Measurements from ENCODE around the gene GABARAP.
A peak's percentile ranks its signal among the peaks of the same experiment; 100 is the strongest.
"Not testable (repeated sequence)": the region's sequence is repeated elsewhere in the genome, so short reads cannot be mapped to it uniquely, and the experiment has no call there.

Gene GABARAP

GRCh38 chr17:7246779-7247178 is 4.5 kb upstream of the GABARAP start:
- Histone ChIP-seq H3K9ac (ENCODE audit: low read depth, low read length) (no peak overlapping the region), H3K9me3 (ENCODE audit: control insufficient read depth, insufficient read depth, low read length) (no peaks in the 10 kb centered on the region)

GRCh38 chr17:7243838-7244237 is 1.6 kb upstream of the GABARAP start:
- H3K9me3 ChIP-seq (ENCODE audit: control insufficient read depth, insufficient read depth, low read length); H3K9ac ChIP-seq (ENCODE audit: low read depth, low read length); H3K27me3 ChIP-seq (ENCODE audit: control insufficient read depth, insufficient read depth, low read length); H3K4me3 ChIP-seq (ENCODE audit: low read depth, low read length); H3K4me1 ChIP-seq (ENCODE audit: control insufficient read depth, insufficient read depth, low read length): not testable (repeated sequence)
- peaks cover 14% of the 10 kb centered on the region for H3K36me3 ChIP-seq (ENCODE audit: control insufficient read depth, insufficient read depth, low read length)

More at GRCh38 chr17:7246779-7247178, 4.5 kb upstream of the GABARAP start:
- Histone ChIP-seq H3K27me3 (ENCODE audit: control insufficient read depth, insufficient read depth, low read length) (no peaks in the 10 kb centered on the region), H3K4me3 (ENCODE audit: low read depth, low read length) (no peak overlapping the region), H3K4me1 (ENCODE audit: control insufficient read depth, insufficient read depth, low read length) (peaks cover 3% of the 10 kb centered on the region), H3K36me3 (ENCODE audit: control insufficient read depth, insufficient read depth, low read length) (peaks cover 11% of the 10 kb centered on the region)

- H3K36me3 ChIP-seq (ENCODE audit: control insufficient read depth, insufficient read depth, low read length) = peaks cover 14% of the 10 kb centered on the region
- H3K4me1 ChIP-seq (ENCODE audit: control insufficient read depth, insufficient read depth, low read length) = peaks cover 6% of the 10 kb centered on the region
- H3K4me3 ChIP-seq (ENCODE audit: low read depth, low read length) = peak overlapping the region; percentile 95
- no peaks in the 10 kb centered on the region for H3K9me3 ChIP-seq (ENCODE audit: control insufficient read depth, insufficient read depth, low read length)
- H3K9ac ChIP-seq (ENCODE audit: low read depth, low read length) = peak overlapping the region; percentile 57
- H3K27me3 ChIP-seq (ENCODE audit: control insufficient read depth, insufficient read depth, low read length) = no peaks in the 10 kb centered on the region
Measured at GRCh38 chr17:7243453-7243729, 1.1 kb upstream of the GABARAP start.

GRCh38 chr17:7242717-7243452 is 636 bp upstream of the GABARAP start:
- Histone ChIP-seq H3K9me3 (ENCODE audit: control insufficient read depth, insufficient read depth, low read length) (no peaks in the 10 kb centered on the region), H3K4me1 (ENCODE audit: control insufficient read depth, insufficient read depth, low read length) (peaks cover 6% of the 10 kb centered on the region), H3K4me3 (ENCODE audit: low read depth, low read length) (peak overlapping the region; percentile 95), H3K27me3 (ENCODE audit: control insufficient read depth, insufficient read depth, low read length) (no peaks in the 10 kb centered on the region), H3K36me3 (ENCODE audit: control insufficient read depth, insufficient read depth, low read length) (peaks cover 14% of the 10 kb centered on the region), H3K9ac (ENCODE audit: low read depth, low read length) (peak overlapping the region; percentile 70)

- Histone ChIP-seq H3K4me1 (ENCODE audit: control insufficient read depth, insufficient read depth, low read length) (peaks cover 11% of the 10 kb centered on the region), H3K36me3 (ENCODE audit: control insufficient read depth, insufficient read depth, low read length) (peaks cover 21% of the 10 kb centered on the region), H3K4me3 (ENCODE audit: low read depth, low read length) (peak overlapping the region; percentile 95), H3K9me3 (ENCODE audit: control insufficient read depth, insufficient read depth, low read length) (no peaks in the 10 kb centered on the region), H3K9ac (ENCODE audit: low read depth, low read length) (peak overlapping the region; percentile 40), H3K27me3 (ENCODE audit: control insufficient read depth, insufficient read depth, low read length) (no peaks in the 10 kb centered on the region)
Measured at GRCh38 chr17:7241090-7241733, 1.0 kb downstream of the GABARAP start.

- H3K4me3 ChIP-seq (ENCODE audit: low read depth, low read length) = peak overlapping the region; percentile 95
- H3K27me3 ChIP-seq (ENCODE audit: control insufficient read depth, insufficient read depth, low read length) = no peaks in the 10 kb centered on the region
Measured at GRCh38 chr17:7240375-7240774, 1.9 kb downstream of the GABARAP start.

GRCh38 chr17:7239091-7240027 is 2.9 kb downstream of the GABARAP start, which contains the start of gene PHF23:
Gene PHF23 (minus strand): TSS chr17:7239457. CDS start chr17:7239279, 178 bp downstream.
- Histone ChIP-seq H3K9ac (ENCODE audit: low read depth, low read length) (peak within 1 kb of the TSS; percentile 89), H3K9me3 (ENCODE audit: control insufficient read depth, insufficient read depth, low read length) (no peaks in the 10 kb centered on the region), H3K4me3 (ENCODE audit: low read depth, low read length) (peak within 1 kb of the TSS; percentile 95), H3K36me3 (ENCODE audit: control insufficient read depth, insufficient read depth, low read length) (peaks cover 29% of the 10 kb centered on the region), H3K27me3 (ENCODE audit: control insufficient read depth, insufficient read depth, low read length) (no peaks in the 10 kb centered on the region), H3K4me1 (ENCODE audit: control insufficient read depth, insufficient read depth, low read length) (peaks cover 11% of the 10 kb centered on the region)

More at GRCh38 chr17:7240375-7240774, 1.9 kb downstream of the GABARAP start:
- Histone ChIP-seq H3K36me3 (ENCODE audit: control insufficient read depth, insufficient read depth, low read length) (peaks cover 23% of the 10 kb centered on the region), H3K9me3 (ENCODE audit: control insufficient read depth, insufficient read depth, low read length) (no peaks in the 10 kb centered on the region), H3K4me1 (ENCODE audit: control insufficient read depth, insufficient read depth, low read length) (peaks cover 11% of the 10 kb centered on the region), H3K9ac (ENCODE audit: low read depth, low read length) (no peak overlapping the region)

GRCh38 chr17:7238420-7239090 is 3.7 kb downstream of the GABARAP start:
- Histone ChIP-seq H3K9me3 (ENCODE audit: control insufficient read depth, insufficient read depth, low read length) (no peaks in the 10 kb centered on the region), H3K9ac (ENCODE audit: low read depth, low read length) (peak overlapping the region; percentile 89), H3K4me1 (ENCODE audit: control insufficient read depth, insufficient read depth, low read length) (peaks cover 11% of the 10 kb centered on the region), H3K36me3 (ENCODE audit: control insufficient read depth, insufficient read depth, low read length) (peaks cover 24% of the 10 kb centered on the region), H3K4me3 (ENCODE audit: low read depth, low read length) (peak overlapping the region; percentile 95), H3K27me3 (ENCODE audit: control insufficient read depth, insufficient read depth, low read length) (no peaks in the 10 kb centered on the region)

- H3K36me3 ChIP-seq (ENCODE audit: control insufficient read depth, insufficient read depth, low read length) = peaks cover 24% of the 10 kb centered on the region
- H3K4me1 ChIP-seq (ENCODE audit: control insufficient read depth, insufficient read depth, low read length) = peaks cover 11% of the 10 kb centered on the region
Measured at GRCh38 chr17:7237761-7238419, 4.4 kb downstream of the GABARAP start.

GRCh38 chr17:7237266-7237760 is 4.9 kb downstream of the GABARAP start:
- Histone ChIP-seq H3K27me3 (ENCODE audit: control insufficient read depth, insufficient read depth, low read length) (no peaks in the 10 kb centered on the region), H3K9me3 (ENCODE audit: control insufficient read depth, insufficient read depth, low read length) (no peaks in the 10 kb centered on the region), H3K9ac (ENCODE audit: low read depth, low read length) (no peak overlapping the region), H3K36me3 (ENCODE audit: control insufficient read depth, insufficient read depth, low read length) (peaks cover 24% of the 10 kb centered on the region), H3K4me1 (ENCODE audit: control insufficient read depth, insufficient read depth, low read length) (peaks cover 11% of the 10 kb centered on the region), H3K4me3 (ENCODE audit: low read depth, low read length) (peak overlapping the region; percentile 56)

More at GRCh38 chr17:7237761-7238419, 4.4 kb downstream of the GABARAP start:
- Histone ChIP-seq H3K9me3 (ENCODE audit: control insufficient read depth, insufficient read depth, low read length) (no peaks in the 10 kb centered on the region), H3K4me3 (ENCODE audit: low read depth, low read length) (peak overlapping the region; percentile 95), H3K27me3 (ENCODE audit: control insufficient read depth, insufficient read depth, low read length) (no peaks in the 10 kb centered on the region), H3K9ac (ENCODE audit: low read depth, low read length) (peak overlapping the region; percentile 60)
